Activated naive CD4-positive, alpha-beta T cell treated with anti-CD3 and anti-CD28 coated beads, Interleukin-2, amount 10 ng/mL, durations not matched to agents 7 days and 5 days (primary cell): ENCODE data around the gene GNL3L.
"Not testable (repeated sequence)": the region's sequence is repeated elsewhere in the genome, so short reads cannot be mapped to it uniquely, and the experiment has no call there.

Experiments used
- CTCF ChIA-PET: fragments of 350-600 bp; sonication (Branson Sonifier 250); formaldehyde crosslinking; loops from one replicate; lab custom pipeline; 2021; ENCODE audit warnings: antibody characterized with exemption; lab: Charles Lee
- DNase-seq: peaks from one replicate; pipeline ENCODE4 v3.0.0-alpha.2; 2020
- H3K27ac Mint-ChIP-seq: one replicate; pipeline ENCODE4 v1.8.0; 2021; ENCODE audit warnings: mild to moderate bottlenecking, moderate library complexity, mixed read lengths
- H3K27me3 Mint-ChIP-seq: one replicate; pipeline ENCODE4 v1.8.0; 2021; ENCODE audit warnings: mild to moderate bottlenecking, mixed read lengths
- H3K36me3 Mint-ChIP-seq: one replicate; pipeline ENCODE4 v1.8.0; 2021; ENCODE audit warnings: mixed read lengths
- H3K4me1 Mint-ChIP-seq: one replicate; pipeline ENCODE4 v1.8.0; 2021; ENCODE audit warnings: mixed read lengths
- H3K4me3 Mint-ChIP-seq: one replicate; pipeline ENCODE4 v1.8.0; 2021; ENCODE audit warnings: mild to moderate bottlenecking, moderate library complexity, mixed read lengths
- H3K9me3 Mint-ChIP-seq: one replicate; pipeline ENCODE4 v1.8.0; 2021; ENCODE audit warnings: mixed read lengths

Gene GNL3L, protein sequence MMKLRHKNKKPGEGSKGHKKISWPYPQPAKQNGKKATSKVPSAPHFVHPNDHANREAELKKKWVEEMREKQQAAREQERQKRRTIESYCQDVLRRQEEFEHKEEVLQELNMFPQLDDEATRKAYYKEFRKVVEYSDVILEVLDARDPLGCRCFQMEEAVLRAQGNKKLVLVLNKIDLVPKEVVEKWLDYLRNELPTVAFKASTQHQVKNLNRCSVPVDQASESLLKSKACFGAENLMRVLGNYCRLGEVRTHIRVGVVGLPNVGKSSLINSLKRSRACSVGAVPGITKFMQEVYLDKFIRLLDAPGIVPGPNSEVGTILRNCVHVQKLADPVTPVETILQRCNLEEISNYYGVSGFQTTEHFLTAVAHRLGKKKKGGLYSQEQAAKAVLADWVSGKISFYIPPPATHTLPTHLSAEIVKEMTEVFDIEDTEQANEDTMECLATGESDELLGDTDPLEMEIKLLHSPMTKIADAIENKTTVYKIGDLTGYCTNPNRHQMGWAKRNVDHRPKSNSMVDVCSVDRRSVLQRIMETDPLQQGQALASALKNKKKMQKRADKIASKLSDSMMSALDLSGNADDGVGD

DNA sequence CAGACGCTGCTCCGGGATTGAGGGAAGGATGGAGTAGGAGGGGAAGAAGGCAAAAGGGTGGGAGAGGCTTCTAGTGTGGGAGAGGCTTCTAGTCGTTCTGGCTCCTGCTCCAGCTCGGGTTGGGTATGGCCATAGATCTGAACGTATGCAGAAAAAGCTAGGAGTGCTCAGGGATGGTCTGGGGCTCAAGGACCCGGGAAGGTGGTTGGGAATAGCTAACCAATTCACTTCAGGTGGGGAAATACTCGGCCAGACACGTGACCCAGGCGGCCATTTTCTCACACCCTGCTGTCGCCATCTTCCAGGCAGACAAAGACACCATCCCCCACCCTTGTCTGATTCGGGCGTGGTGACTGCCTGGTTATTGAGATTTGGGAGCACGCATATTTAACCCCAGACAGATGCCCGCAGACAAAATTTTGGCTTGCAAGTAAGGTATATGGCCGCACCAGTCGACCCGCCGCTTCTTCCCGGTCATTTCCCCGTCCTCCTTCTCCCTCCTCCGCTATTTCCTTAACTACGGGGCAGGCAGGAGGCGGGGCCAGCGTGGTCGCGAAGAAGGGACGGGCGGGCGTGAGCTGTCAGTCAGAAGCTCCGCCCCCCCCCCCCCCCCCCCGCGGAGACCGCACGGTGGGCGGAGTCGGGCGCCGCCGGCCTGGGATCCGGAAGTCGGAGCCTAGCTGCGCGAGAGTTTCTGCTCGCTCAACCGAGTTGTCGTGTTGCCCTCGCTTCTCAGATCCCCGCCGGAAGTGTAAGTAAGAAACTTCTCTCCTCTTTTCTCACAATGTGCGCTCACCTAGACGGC is at the start of gene GNL3L:
GNL3L (plus strand) TSS at position 668 of the 805 bp plus-strand sequence. CDS start 2,348 bp downstream, outside the sequence.
- Mint-ChIP-seq H3K27ac (peak within 1 kb of the TSS; percentile 95), H3K4me1 (peaks cover 40% of the 10 kb centered on the region), H3K9me3 (peaks cover 7% of the 10 kb centered on the region), H3K27me3 (no peaks in the 10 kb centered on the region), H3K36me3 (peaks cover 30% of the 10 kb centered on the region), H3K4me3 (peak within 1 kb of the TSS; percentile 95)
- CTCF ChIA-PET, result interaction anchor here (1.1 kb wide), 1 partner anchor 110 kb away, joined by 3 read pairs; no protein-coding TSS in a partner anchor
- DNase-seq, result peak; percentile 87

DNA sequence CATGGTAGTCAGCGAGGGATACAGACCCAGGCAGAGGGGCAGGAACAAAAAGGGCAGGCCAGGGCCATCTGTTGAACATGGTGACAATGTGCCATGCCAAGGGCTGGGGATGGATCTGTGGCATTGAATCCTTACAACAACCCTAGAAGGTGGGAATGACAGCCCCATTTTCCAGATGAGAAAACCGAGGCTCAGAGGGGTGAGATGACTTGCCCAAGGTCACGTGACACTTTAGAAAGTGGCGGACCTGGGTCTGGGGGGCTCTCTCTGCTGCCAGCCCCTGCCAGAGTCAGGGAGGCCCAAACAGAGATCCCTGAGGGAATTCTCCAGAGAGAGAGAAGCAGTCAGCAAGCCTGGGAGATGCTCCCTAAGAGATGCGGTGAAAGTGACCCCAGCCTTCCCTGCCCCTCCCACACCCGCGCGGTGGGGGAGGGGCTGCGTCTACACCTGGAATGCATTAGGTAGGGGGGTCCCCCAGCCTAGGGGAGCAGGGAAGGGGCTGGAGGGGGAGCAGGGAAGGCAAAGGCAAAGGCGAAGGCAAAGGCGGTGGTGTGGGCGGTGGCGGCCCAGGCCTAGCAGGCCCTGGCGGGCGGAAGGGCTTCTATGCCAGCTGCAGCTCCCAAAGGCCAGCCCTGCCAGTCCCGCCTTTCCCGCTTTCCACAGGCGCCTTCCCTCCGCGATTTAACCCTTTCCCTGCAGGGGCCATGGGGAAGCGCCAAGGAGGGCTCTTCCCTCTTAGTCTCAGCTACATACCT is 47.0 kb upstream of the GNL3L start:
- Mint-ChIP-seq H3K36me3 (no peaks in the 10 kb centered on the region), H3K4me1 (no peaks in the 10 kb centered on the region), H3K4me3 (no peak overlapping the region), H3K27me3 (peaks cover 8% of the 10 kb centered on the region), H3K27ac (no peak overlapping the region), H3K9me3 (no peaks in the 10 kb centered on the region)
- CTCF ChIA-PET, result no interaction called here
- DNase-seq, result no peak

- no peaks in the 10 kb centered on the region for H3K36me3 Mint-ChIP-seq
- no peak overlapping the region for H3K4me3 Mint-ChIP-seq
- H3K27ac Mint-ChIP-seq, result no peak overlapping the region
- no peak for DNase-seq
- H3K4me1 Mint-ChIP-seq, result no peaks in the 10 kb centered on the region
- H3K9me3 Mint-ChIP-seq, result no peaks in the 10 kb centered on the region
- peaks cover 8% of the 10 kb centered on the region for H3K27me3 Mint-ChIP-seq
- CTCF ChIA-PET, result no interaction called here
These were observed 46.1 kb upstream of the GNL3L start for GRCh38 chrX:54483946-54484345.

DNA sequence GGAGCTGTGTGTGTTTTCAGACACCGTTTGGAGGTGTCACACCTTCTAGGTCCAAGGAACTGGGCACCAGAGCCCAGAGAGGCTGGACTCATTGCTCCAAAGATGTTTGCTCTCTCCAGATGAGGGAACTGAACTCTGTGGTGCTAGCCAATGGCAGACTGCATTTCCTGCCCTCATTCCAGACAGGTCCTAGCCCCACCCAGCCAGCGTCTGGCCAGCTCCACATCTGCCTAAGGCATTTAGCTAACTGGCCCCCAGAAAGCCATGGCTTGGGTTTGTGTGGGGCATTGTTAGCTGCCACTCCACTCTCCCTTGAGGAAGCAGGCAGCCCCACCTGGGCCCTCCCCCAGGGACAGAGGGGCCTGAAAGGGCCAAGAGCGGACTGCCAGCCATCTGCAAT is 45.4 kb upstream of the GNL3L start:
- no peaks in the 10 kb centered on the region for H3K4me1 Mint-ChIP-seq
- no peaks in the 10 kb centered on the region for H3K36me3 Mint-ChIP-seq
- H3K9me3 Mint-ChIP-seq, result no peaks in the 10 kb centered on the region
- peaks cover 2% of the 10 kb centered on the region for H3K27me3 Mint-ChIP-seq
- CTCF ChIA-PET, result no interaction called here
- no peak overlapping the region for H3K27ac Mint-ChIP-seq
- no peak for DNase-seq
- no peak overlapping the region for H3K4me3 Mint-ChIP-seq

- H3K4me1 Mint-ChIP-seq, H3K36me3 Mint-ChIP-seq, H3K4me3 Mint-ChIP-seq, H3K27ac Mint-ChIP-seq, CTCF ChIA-PET, H3K9me3 Mint-ChIP-seq, DNase-seq: not testable (repeated sequence)
- H3K27me3 Mint-ChIP-seq, result peaks cover 24% of the 10 kb centered on the region
These were observed 40.2 kb upstream of the GNL3L start for GRCh38 chrX:54489819-54490218.

GRCh38 chrX:54492340-54492739 is 37.7 kb upstream of the GNL3L start:
- CTCF ChIA-PET, result no interaction called here
- Mint-ChIP-seq H3K4me1 (peaks cover 7% of the 10 kb centered on the region), H3K27me3 (peaks cover 46% of the 10 kb centered on the region), H3K27ac (no peak overlapping the region), H3K4me3 (no peak overlapping the region), H3K36me3 (no peaks in the 10 kb centered on the region), H3K9me3 (no peaks in the 10 kb centered on the region)
- DNase-seq, result no peak

- DNase-seq, result no peak
- H3K27me3 Mint-ChIP-seq, result peaks cover 60% of the 10 kb centered on the region
These were observed 35.6 kb upstream of the GNL3L start for GRCh38 chrX:54494166-54494988.

GRCh38 chrX:54494989-54495813 is 34.8 kb upstream of the GNL3L start:
- H3K4me1 Mint-ChIP-seq, result peaks cover 7% of the 10 kb centered on the region
- H3K27ac Mint-ChIP-seq, result no peak overlapping the region
- H3K36me3 Mint-ChIP-seq, result no peaks in the 10 kb centered on the region
- CTCF ChIA-PET, result no interaction called here
- peak; percentile 21 for DNase-seq
- no peaks in the 10 kb centered on the region for H3K9me3 Mint-ChIP-seq
- H3K27me3 Mint-ChIP-seq, result peaks cover 61% of the 10 kb centered on the region
- H3K4me3 Mint-ChIP-seq, result peak overlapping the region; percentile 56

More at GRCh38 chrX:54494166-54494988, 35.6 kb upstream of the GNL3L start:
- H3K4me1 Mint-ChIP-seq, result peaks cover 7% of the 10 kb centered on the region
- H3K4me3 Mint-ChIP-seq, result peak overlapping the region; percentile 47
- CTCF ChIA-PET, result no interaction called here
- no peaks in the 10 kb centered on the region for H3K36me3 Mint-ChIP-seq
- no peak overlapping the region for H3K27ac Mint-ChIP-seq
- no peaks in the 10 kb centered on the region for H3K9me3 Mint-ChIP-seq

DNA sequence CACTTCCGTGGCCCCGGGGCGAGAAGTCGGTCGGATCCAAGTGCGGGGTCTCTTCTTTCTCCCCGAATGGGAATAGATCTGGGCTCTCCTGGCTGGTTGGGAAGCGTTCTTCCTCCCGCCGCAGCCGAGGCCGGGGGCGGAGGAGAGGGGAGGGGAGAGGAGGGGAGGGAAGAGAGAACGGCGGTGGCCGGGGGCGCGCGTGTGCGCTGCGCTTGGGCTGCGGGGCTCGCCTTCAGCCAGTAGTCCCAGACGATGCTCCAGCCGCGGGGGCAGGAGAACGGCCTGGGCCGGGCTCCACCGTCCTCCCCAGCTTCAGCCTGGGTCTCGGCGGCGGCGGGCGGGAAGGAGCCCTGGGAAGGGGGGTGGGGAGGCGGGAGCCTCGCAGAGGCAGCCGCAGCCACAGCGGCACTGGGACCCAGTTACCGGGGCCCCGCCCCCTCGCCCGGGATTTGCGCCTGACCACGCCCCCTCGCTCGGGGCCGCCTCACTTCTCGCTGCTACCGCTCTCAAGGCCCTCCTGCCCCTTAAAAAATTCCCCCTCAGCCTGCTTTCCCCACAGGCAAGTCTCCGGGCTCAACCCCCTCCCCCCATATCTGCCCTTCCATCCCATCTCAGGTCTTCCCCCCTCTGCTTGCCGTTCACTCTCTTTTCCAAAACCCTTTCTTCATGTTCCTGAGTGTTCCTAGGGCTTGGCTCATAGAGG is 34.1 kb upstream of the GNL3L start, which contains the start of gene FGD1:
FGD1 (minus strand) TSS at position 421 of the 703 bp plus-strand sequence. CDS start 802 bp downstream, outside the sequence.
- CTCF ChIA-PET, result no interaction called here
- Mint-ChIP-seq H3K27me3 (peaks cover 61% of the 10 kb centered on the region), H3K4me3 (peak within 1 kb of the TSS; percentile 59), H3K9me3 (no peaks in the 10 kb centered on the region), H3K36me3 (no peaks in the 10 kb centered on the region), H3K27ac (no peak within 1 kb of the TSS), H3K4me1 (peaks cover 7% of the 10 kb centered on the region)
- DNase-seq, result peak; percentile 53

GRCh38 chrX:54496517-54496852 is 33.5 kb upstream of the GNL3L start:
- H3K9me3 Mint-ChIP-seq, result no peaks in the 10 kb centered on the region
- H3K27me3 Mint-ChIP-seq, result peaks cover 59% of the 10 kb centered on the region
- H3K4me3 Mint-ChIP-seq, result peak overlapping the region; percentile 59
- CTCF ChIA-PET, result no interaction called here
- H3K27ac Mint-ChIP-seq, result no peak overlapping the region
- no peaks in the 10 kb centered on the region for H3K36me3 Mint-ChIP-seq
- H3K4me1 Mint-ChIP-seq, result peaks cover 7% of the 10 kb centered on the region
- no peak for DNase-seq

DNA sequence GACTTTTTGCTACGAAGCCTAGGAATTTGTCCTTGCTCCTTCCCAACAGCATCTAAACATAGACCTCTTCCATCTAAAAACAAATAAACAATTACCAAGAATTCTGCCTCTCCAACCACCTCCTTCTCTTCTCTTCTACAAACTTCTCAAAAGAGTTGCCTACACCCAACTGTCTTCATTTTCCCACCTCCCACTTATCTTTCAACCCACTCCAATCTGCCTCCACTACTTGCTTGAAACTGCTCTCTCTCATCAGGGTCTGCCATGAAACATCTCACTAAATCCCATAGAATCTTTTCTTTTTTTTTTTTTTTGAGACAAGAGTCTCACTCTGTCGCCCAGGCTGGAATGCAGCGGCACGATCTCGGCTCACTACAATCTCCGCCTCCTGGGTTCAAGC is 33.1 kb upstream of the GNL3L start:
- no peak overlapping the region for H3K27ac Mint-ChIP-seq
- H3K27me3 Mint-ChIP-seq, result peaks cover 59% of the 10 kb centered on the region
- H3K36me3 Mint-ChIP-seq, result no peaks in the 10 kb centered on the region
- CTCF ChIA-PET, result no interaction called here
- no peaks in the 10 kb centered on the region for H3K9me3 Mint-ChIP-seq
- H3K4me1 Mint-ChIP-seq, result peaks cover 7% of the 10 kb centered on the region
- no peak for DNase-seq
- H3K4me3 Mint-ChIP-seq, result peak overlapping the region; percentile 59

GRCh38 chrX:54509400-54509799 is 20.6 kb upstream of the GNL3L start:
- H3K36me3 Mint-ChIP-seq, result no peaks in the 10 kb centered on the region
- H3K27ac Mint-ChIP-seq, result no peak overlapping the region
- H3K27me3 Mint-ChIP-seq, result no peaks in the 10 kb centered on the region
- DNase-seq, result no peak
- CTCF ChIA-PET, result no interaction called here
- no peak overlapping the region for H3K4me3 Mint-ChIP-seq
- H3K4me1 Mint-ChIP-seq, result no peaks in the 10 kb centered on the region
- no peaks in the 10 kb centered on the region for H3K9me3 Mint-ChIP-seq
